Inflammatory macrophage treated with lipopolysaccharide for 4 hours (primary cell): Measurements from ENCODE around the gene ANKLE1.

Experiments
- DNase-seq: peaks from one replicate; pipeline ENCODE4 v3.0.0-alpha.2; 2020

ANKLE1 gene

DNA sequence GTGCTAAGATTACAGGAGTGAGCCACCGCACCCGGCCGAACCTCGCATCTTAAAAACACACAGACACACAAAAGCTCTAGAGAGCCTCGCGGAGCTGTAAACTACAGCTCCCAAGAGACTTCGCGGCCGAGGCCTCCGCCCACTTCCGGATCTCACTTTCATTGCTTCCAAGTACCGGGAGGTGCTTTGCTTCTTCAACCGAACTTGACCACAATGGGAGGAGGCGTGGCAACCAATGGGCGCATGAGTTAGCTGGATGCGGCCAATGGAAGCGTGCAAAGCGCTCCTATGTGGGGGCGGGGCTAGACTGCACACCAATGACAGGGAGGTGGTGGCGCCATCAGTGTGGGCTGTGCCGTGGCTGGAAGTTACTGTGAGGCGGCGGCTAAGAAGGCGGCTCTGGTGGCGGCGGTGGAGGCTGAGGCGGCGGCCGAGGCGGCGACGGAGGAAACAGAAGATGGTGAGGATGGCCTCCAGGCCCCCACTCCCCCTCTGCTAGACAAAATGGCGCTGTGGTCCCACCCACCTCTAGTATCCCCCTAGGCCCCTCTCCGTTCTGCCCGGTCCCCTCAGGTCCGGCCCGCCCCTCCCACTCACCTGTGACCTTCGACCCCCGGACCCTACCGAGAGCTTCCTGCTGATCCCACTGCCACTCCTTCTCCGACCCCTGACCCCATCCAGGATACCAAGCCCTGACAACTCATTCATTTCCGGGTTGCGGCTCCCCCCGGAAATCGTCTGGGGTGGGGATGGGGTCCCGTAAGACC is 27.7 kb downstream of the ANKLE1 start, which contains the start of gene DDA1:
Gene DDA1 (plus strand): TSS at position 366 of the 767 bp plus-strand sequence. CDS start 92 bp downstream, at position 458.
- DNase-seq, result peak; percentile 100

- no peak for DNase-seq
These were observed 28.3 kb downstream of the ANKLE1 start for GRCh38 chr19:17309965-17310461.

- DNase-seq, result no peak
These were observed 29.9 kb downstream of the ANKLE1 start for GRCh38 chr19:17311455-17312188.

GRCh38 chr19:17312189-17313113 is 30.8 kb downstream of the ANKLE1 start:
- DNase-seq, result no peak

- no peak for DNase-seq
These were observed 32.4 kb downstream of the ANKLE1 start for GRCh38 chr19:17314007-17314593.

DNA sequence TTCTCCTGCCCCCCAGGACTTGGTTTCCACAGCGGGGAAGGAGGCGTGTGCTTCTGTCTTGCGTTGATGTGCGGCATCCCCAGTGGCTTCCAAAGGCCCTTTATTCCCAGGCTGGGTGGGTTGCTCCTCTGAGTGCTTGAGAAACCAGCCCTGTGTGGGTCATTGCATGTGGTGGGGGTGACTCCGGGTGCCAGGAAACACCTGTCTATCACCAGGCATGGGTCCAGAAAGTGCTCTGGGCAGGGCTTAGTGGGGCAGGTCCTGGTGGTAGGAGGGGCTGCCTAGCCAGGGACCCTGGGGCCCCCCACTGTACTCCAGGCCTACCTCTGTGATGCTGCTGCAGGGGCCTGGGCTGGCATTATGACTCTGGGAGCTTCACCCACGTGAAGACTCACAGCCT is 37.3 kb downstream of the ANKLE1 start:
- DNase-seq, result no peak

DNA sequence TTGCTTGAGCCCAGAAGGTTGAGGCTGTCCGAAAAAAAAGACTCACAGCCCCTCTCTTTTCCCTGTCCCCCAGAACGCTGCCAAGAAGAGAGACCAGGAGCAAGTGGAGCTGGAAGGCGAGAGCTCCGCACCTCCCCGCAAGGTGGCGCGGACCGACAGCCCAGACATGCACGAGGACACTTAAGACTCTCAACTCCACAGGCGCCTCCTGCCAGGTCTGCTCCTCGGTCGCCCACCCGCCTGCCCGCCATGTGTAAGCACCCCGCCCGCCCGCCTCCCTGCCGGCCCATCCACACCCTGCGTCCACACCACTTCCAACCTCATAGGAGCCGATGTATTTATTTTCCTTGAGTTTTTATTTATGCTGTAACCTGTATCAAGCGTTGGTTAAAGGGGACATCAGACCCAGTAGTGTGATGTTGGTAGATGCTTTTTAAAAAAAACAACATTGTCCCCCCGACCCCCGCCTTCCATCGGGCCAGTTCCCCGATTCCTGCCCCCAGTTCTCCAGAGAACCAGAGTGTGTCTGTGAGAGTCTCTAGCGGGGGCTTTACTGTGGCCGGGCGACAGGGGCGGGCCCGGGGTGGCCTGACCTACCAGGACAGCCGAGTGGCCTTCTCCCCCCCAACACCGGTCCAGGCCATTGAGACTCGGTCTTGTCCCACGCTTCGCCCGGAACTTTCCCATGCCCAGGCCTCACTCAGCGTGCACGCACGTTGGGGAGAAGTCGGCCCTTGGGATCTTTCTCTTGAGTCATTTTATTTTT is 38.0 kb downstream of the ANKLE1 start:
- DNase-seq, result no peak

DNA sequence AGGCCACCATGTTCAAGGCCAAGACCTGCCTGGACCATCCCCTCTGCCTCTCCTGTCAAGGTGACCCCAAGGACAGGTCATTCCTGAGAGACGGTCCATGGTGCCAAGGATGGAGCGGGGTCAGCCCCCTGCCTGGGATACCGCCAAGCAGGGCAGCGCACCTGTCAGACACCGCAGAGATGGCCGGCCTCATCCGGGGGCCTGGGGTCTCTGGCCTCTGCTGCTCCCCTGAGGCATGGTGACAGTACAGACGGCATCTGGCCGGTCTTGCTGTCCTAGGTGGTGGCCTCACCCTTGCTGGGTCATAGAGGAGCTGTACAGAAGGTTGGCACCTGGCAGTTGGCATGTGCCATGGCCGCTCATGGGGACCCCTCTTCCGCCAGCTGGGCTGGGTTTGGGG is 38.7 kb downstream of the ANKLE1 start:
- no peak for DNase-seq

GRCh38 chr19:17321655-17322489 is 40.2 kb downstream of the ANKLE1 start:
- no peak for DNase-seq

DNA sequence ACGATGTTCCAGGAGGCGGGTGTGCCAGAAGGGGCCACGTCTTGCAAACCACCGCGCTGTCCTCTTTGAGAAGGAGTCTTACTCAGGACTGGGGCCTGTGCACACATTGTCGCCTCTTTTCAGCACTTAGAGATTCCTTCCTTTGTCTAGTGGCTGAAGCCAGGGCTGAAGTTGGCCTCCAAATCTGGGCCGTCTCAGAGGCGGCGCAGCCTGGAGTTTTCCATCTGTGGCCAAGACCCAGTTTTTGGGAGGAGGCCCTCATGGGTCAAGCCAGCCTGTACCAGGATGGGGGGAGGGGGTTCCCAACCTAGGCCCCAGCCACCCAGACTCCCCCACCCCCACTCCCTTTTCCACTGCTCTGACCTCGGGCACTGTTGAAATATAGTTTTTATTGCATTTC is 41.2 kb downstream of the ANKLE1 start:
- DNase-seq, result no peak

DNA sequence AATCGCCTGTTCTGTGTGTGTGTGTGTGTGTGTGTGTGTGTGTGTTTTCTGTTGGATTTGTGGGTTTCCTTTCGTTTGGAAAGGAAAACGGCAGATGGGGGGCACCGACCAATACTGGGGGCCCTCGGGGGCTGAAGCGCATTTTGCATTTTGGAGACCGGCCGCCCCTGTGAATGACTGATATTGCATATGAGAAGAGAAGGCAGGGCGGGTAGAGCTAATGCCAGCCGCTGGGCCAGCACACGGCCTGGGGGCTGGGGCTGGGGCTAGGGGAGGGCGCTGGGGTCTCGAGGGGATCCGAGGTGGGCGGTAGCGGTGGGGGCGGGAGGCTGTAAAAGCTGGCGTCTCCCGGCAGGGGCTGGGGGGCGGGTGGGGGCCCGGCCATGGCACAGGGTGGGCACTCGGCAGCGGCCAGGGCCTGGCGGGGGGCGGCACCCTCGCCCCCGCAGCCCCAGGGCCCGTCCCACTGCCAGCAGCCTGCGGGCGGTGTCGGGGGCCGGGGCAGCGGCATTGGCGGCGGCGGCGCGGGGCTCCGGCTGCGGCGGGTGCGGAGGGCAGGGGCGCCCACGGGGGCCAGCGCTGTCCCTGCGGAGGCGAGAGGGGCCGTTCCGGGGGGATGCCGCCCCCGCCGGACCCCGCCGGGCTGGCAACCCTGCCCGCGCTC is 41.7 kb downstream of the ANKLE1 start:
- no peak for DNase-seq

- DNase-seq, result peak; percentile 45
These were observed 42.2 kb downstream of the ANKLE1 start for GRCh38 chr19:17323964-17324332.

DNA sequence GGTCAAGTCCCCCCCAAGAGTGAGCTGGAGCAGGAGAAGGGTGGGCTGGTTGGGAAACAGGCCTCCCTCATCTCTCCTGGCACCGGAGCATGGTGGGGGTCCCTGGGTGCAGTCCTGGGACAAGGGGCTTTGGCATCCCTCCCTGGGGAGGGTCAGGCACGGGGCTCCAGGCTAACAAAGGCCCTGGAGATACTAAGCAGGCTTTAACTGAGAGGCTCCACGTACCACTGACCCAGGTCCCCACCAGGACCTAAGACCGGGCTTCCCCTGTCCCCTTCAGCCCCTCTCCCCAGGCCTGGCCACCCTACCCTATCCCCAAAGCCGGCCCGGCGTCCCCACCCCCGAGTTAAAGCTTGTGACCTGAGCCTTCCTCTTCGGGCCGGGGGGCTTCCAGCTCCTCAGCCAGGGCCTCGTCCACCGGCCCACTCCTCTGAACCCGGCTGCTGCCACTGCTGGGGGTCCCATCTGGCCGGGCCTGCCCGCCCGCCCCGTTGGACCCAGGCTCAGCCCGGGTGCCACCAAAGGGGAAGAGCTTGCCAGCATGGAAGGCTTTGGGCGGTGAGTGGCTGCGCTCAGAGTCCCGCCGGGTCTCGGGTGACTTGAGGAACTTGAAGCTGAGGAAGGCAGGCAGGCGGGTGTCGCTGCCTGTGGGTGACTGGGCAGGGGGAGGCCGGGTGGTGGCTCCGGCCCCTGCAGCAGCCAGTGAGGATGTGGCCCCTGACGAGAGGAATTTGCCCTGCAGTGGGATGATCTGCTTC is 42.8 kb downstream of the ANKLE1 start:
- DNase-seq, result no peak

- DNase-seq, result no peak
These were observed 43.4 kb downstream of the ANKLE1 start for GRCh38 chr19:17325133-17325532.

GRCh38 chr19:17325881-17326594 is 44.3 kb downstream of the ANKLE1 start:
- DNase-seq, result no peak

GRCh38 chr19:17326595-17326966 is 44.9 kb downstream of the ANKLE1 start:
- no peak for DNase-seq

DNA sequence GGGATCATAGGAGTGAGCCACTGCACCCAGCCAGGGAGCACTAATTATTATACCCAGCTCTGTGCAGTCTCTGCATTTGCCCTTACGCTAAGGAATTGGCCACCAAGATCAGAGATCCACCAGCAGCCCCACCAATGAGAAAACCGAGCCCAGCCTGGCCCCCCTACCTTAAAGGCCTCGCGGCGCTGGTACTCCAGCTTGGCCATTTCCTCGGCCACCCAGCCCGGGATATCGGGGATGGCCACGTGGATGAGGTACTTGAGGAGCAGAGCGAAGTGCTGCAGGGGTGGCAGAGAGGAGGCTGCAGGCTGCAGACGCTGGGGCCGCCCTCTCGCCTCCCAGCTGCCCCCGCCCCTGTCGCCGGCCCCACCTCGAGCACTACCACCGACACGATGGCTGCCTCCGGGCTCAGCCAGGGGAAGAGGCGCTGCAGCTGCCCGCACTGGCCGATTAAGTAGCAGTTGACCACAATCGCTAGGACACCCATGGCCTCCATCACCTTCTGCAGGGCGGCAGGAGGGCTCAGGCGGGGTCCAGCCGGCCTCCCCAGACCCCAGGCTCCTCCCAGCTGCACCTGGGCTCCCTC is 45.5 kb downstream of the ANKLE1 start:
- DNase-seq, result no peak
